ENCODE results near the gene TTC19. TPM values are rescaled to one million over a fixed set of nuclear protein-coding genes. Genes with fewer than 3 reads are reported as not detected.
A peak's percentile ranks its signal among the peaks of the same experiment; 100 is the strongest.

TTC19 gene
- total and polyA plus RNA-seq, 2 donors (not counting 3 experiments of a cell fraction or from before 2014, with no cell fraction given), result 7.8 to 32.8 TPM

DNA sequence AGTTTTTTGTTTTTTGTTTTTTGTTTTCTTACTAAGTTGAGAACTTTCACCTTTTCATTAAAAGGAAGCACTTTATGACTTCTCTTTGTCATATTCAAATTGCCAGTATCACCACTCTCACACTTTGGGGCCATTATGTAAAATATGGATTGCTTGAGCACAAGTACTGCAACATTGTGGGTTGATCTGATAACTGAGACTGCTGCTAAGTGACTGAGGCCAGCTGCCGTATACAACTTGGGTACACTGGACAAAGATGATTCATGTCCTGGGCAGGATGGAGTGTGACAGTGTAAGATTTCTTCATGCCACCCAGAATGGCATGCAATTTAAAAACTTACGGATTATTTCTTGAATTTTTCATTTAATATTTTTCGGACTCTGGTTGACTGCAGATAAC is 7.8 kb downstream of the TTC19 start:
- H3K36me3 ChIP-seq (ENCODE audit: control insufficient read depth in 2 of 2, extremely low read depth in 1 of 2, insufficient read depth in 2 of 2, low read length in 2 of 2), result peaks cover 24 to 42% of the 10 kb centered on the region in 2 experiments
- no peak for FAIRE-seq

DNA sequence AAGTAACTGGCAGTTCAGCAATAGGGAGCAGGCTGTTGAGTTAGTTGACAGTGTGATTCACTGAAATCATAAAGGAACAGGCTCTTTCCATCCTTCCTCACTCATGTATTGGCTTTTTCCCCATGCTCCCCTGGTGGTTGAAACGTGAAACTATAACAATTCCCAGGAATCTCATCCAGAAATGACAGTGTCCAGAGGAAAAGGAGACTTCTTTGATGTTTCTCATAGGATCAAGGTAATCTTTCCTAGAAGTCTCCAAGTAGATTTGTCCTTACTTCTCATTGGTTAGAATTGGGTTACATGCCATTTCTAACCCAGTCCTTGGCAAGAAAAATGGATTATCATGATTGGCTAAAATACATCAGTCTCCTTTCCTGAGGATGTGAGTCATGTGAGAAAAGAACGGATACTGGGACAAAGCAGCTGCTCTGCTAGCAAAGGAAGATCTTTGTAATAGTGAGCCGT is 14.4 kb downstream of the TTC19 start:
- BruUV-seq (replicated peaks), result no TSS peak
- H3K4me2 ChIP-seq (ENCODE audit: insufficient read depth, low read length), result peak overlapping the region; percentile 83
- no peaks in the 10 kb centered on the region for H4K20me1 ChIP-seq (replicated peaks; ENCODE audit: control insufficient read depth, extremely low read depth, insufficient read depth, low read length)
- no peak overlapping the region for H3K4me3 ChIP-seq (replicated peaks in 1 of 3; ENCODE audit: insufficient read depth in 1 of 3, low read depth in 1 of 3, low read length in 3 of 3)
- H2AFZ ChIP-seq (ENCODE audit: low read depth, low read length), result no peak overlapping the region
- peak overlapping the region; percentile 84 for H3K27ac ChIP-seq (ENCODE audit: insufficient read depth, low read depth, low read length)
- peak; percentile 80 for FAIRE-seq
- H3K9me3 ChIP-seq (replicated peaks; ENCODE audit: control insufficient read depth, insufficient read depth, low read length), result no peaks in the 10 kb centered on the region
- POLR2A ChIA-PET, result interaction anchor here (0.5 to 1.8 kb wide), 5 partner anchors 12 to 367 kb away, joined by 3 to 5 read pairs (median 3); partner anchors contain the start of genes TTC19, UBB and ZSWIM7
- intact Hi-C loops (cut with micrococcal nuclease), result no loop called here
- H3K9ac ChIP-seq (replicated peaks; ENCODE audit: extremely low read depth, insufficient read depth, low read length), result peak overlapping the region; percentile 43
- peak; percentile 35 for TF ChIP-seq POLR2AphosphoS5 (IDR thresholded peaks at IDR 0.05; ENCODE audit: insufficient read depth, low read depth, low read length)
- TF ChIP-seq JUN (IDR thresholded peaks at IDR 0.05; ENCODE audit: borderline replicate concordance, insufficient read depth, insufficient read length, low read depth), result peak; percentile 90
- no peak for TF ChIP-seq MAX (IDR thresholded peaks at IDR 0.05; ENCODE audit: insufficient read depth, insufficient read length)
- TF ChIP-seq POLR2A (IDR thresholded peaks at IDR 0.05; ENCODE audit: low read depth, low read length), result peak; percentile 3
- TF ChIP-seq, protein P1, sequence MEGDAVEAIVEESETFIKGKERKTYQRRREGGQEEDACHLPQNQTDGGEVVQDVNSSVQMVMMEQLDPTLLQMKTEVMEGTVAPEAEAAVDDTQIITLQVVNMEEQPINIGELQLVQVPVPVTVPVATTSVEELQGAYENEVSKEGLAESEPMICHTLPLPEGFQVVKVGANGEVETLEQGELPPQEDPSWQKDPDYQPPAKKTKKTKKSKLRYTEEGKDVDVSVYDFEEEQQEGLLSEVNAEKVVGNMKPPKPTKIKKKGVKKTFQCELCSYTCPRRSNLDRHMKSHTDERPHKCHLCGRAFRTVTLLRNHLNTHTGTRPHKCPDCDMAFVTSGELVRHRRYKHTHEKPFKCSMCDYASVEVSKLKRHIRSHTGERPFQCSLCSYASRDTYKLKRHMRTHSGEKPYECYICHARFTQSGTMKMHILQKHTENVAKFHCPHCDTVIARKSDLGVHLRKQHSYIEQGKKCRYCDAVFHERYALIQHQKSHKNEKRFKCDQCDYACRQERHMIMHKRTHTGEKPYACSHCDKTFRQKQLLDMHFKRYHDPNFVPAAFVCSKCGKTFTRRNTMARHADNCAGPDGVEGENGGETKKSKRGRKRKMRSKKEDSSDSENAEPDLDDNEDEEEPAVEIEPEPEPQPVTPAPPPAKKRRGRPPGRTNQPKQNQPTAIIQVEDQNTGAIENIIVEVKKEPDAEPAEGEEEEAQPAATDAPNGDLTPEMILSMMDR (IDR thresholded peaks at IDR 0.05; ENCODE audit: extremely low read depth in 1 of 2, insufficient read depth in 1 of 2, low read depth in 1 of 2, low read length in 2 of 2), result peak; percentile 53 to 54
- TF ChIP-seq MYC (IDR thresholded peaks at IDR 0.05; ENCODE audit: low read depth, low read length), result no peak
- no peak for TF ChIP-seq GATA2 (IDR thresholded peaks at IDR 0.05; ENCODE audit: insufficient read depth, insufficient read length, low read depth, low read length)
- peak; percentile 81 for TF ChIP-seq FOS (IDR thresholded peaks at IDR 0.05; ENCODE audit: borderline replicate concordance, insufficient read depth, low read length)
- H3K4me1 ChIP-seq (ENCODE audit: control insufficient read depth, extremely low read depth, insufficient read depth, low read length), result peaks cover 34% of the 10 kb centered on the region
- no peaks in the 10 kb centered on the region for H3K9me1 ChIP-seq (replicated peaks; ENCODE audit: control insufficient read depth, extremely low read depth, insufficient read depth, low read length)
- CTCF ChIA-PET, result interaction anchor here (1.1 to 2.2 kb wide), 5 partner anchors 10 to 69 kb away, joined by 5 to 11 read pairs (median 7); partner anchors contain the start of genes ADORA2B, TTC19 and ZSWIM7
- dilution Hi-C loops (cut with MboI; ENCODE audit: extremely low pct_ligation_motif_present, low sequenced_read_pairs), result no loop called here
- H3K79me2 ChIP-seq (ENCODE audit: control insufficient read depth, insufficient read depth, low read length), result peaks cover 46% of the 10 kb centered on the region
- peaks cover 0 to 20% of the 10 kb centered on the region in 2 experiments for H3K36me3 ChIP-seq (ENCODE audit: control insufficient read depth in 2 of 2, extremely low read depth in 1 of 2, insufficient read depth in 2 of 2, low read length in 2 of 2)
- DNase-seq (ENCODE audit: low read depth, low spot score), result peak; percentile 95
- H3K27me3 ChIP-seq (ENCODE audit: control insufficient read depth in 2 of 2, insufficient read depth in 2 of 2, low read length in 2 of 2), result no peaks in the 10 kb centered on the region

More for the DNA sequence above, 7.8 kb downstream of the TTC19 start:
- Histone ChIP-seq H3K4me3 (replicated peaks in 1 of 3; ENCODE audit: insufficient read depth in 1 of 3, low read depth in 1 of 3, low read length in 3 of 3) (no peak overlapping the region), H3K27me3 (ENCODE audit: control insufficient read depth in 2 of 2, insufficient read depth in 2 of 2, low read length in 2 of 2) (no peaks in the 10 kb centered on the region), H3K9me3 (replicated peaks; ENCODE audit: control insufficient read depth, insufficient read depth, low read length) (no peaks in the 10 kb centered on the region), H3K4me1 (ENCODE audit: control insufficient read depth, extremely low read depth, insufficient read depth, low read length) (peaks cover 14% of the 10 kb centered on the region), H2AFZ (ENCODE audit: low read depth, low read length) (no peak overlapping the region), H3K9me1 (replicated peaks; ENCODE audit: control insufficient read depth, extremely low read depth, insufficient read depth, low read length) (no peaks in the 10 kb centered on the region), H3K4me2 (ENCODE audit: insufficient read depth, low read length) (no peak overlapping the region), H4K20me1 (replicated peaks; ENCODE audit: control insufficient read depth, extremely low read depth, insufficient read depth, low read length) (no peaks in the 10 kb centered on the region), H3K27ac (ENCODE audit: insufficient read depth, low read depth, low read length) (no peak overlapping the region), H3K9ac (replicated peaks; ENCODE audit: extremely low read depth, insufficient read depth, low read length) (no peak overlapping the region), H3K79me2 (ENCODE audit: control insufficient read depth, insufficient read depth, low read length) (peaks cover 42% of the 10 kb centered on the region)
- CTCF ChIA-PET, result no interaction called here
- dilution Hi-C loops (cut with MboI; ENCODE audit: extremely low pct_ligation_motif_present, low sequenced_read_pairs), result no loop called here
- BruUV-seq (replicated peaks), result no TSS peak
- no peak for DNase-seq (ENCODE audit: low read depth, low spot score)
- TF ChIP-seq EZH2 (IDR thresholded peaks at IDR 0.05; ENCODE audit: borderline replicate concordance, low read depth, low read length, severe bottlenecking) (no peak), GATA2 (IDR thresholded peaks at IDR 0.05; ENCODE audit: insufficient read depth, insufficient read length, low read depth, low read length) (no peak), POLR2A (IDR thresholded peaks at IDR 0.05; ENCODE audit: low read depth, low read length) (no peak), POLR2AphosphoS5 (IDR thresholded peaks at IDR 0.05; ENCODE audit: insufficient read depth, low read depth, low read length) (no peak)
- intact Hi-C loops (cut with micrococcal nuclease), result no loop called here
- POLR2A ChIA-PET, result no interaction called here

All from endothelial cell of umbilical vein (primary cell).